Hepatic stellate cell (primary cell): ENCODE measurements around the gene C19orf81.
A peak's percentile ranks its signal among the peaks of the same experiment; 100 is the strongest.

Experiments used
- DNase-seq: peaks from one replicate; pipeline ENCODE4 v3.0.0; 2011; ENCODE audit warnings: low spot score

Gene C19orf81

GRCh38 chr19:50659318-50660087, 10.3 kb downstream of the C19orf81 start:
- no peak for DNase-seq

GRCh38 chr19:50660088-50660366, 10.8 kb downstream of the C19orf81 start:
- DNase-seq, result no peak

- DNase-seq, result no peak
Measured at GRCh38 chr19:50661023-50661422, 11.8 kb downstream of the C19orf81 start.

- no peak for DNase-seq
Measured at GRCh38 chr19:50661766-50662650, 12.8 kb downstream of the C19orf81 start.

- DNase-seq, result no peak
Measured at GRCh38 chr19:50662651-50663481, 13.6 kb downstream of the C19orf81 start.

GRCh38 chr19:50663482-50663790, 14.2 kb downstream of the C19orf81 start:
- DNase-seq, result no peak

- no peak for DNase-seq
Measured at GRCh38 chr19:50664204-50664603, 15.0 kb downstream of the C19orf81 start.

- no peak for DNase-seq
Measured at GRCh38 chr19:50666346-50667176, 17.3 kb downstream of the C19orf81 start.

- DNase-seq, result no peak
Measured at GRCh38 chr19:50667177-50667758, 18.0 kb downstream of the C19orf81 start.

- DNase-seq, result no peak
Measured at GRCh38 chr19:50667759-50668231, 18.6 kb downstream of the C19orf81 start.

GRCh38 chr19:50668416-50668815, 19.2 kb downstream of the C19orf81 start:
- no peak for DNase-seq

- no peak for DNase-seq
Measured at GRCh38 chr19:50668879-50669278, 19.6 kb downstream of the C19orf81 start.

GRCh38 chr19:50669302-50670101, 20.3 kb downstream of the C19orf81 start:
- peak; percentile 69 for DNase-seq

GRCh38 chr19:50670102-50670380, 20.8 kb downstream of the C19orf81 start:
- DNase-seq, result no peak

- no peak for DNase-seq
Measured at GRCh38 chr19:50673118-50673517, 23.9 kb downstream of the C19orf81 start.

- no peak for DNase-seq
Measured at GRCh38 chr19:50676625-50677197, 27.5 kb downstream of the C19orf81 start.

GRCh38 chr19:50677636-50678035, 28.4 kb downstream of the C19orf81 start:
- DNase-seq, result no peak

- no peak for DNase-seq
Measured at GRCh38 chr19:50678323-50678722, 29.1 kb downstream of the C19orf81 start.

- peak; percentile 97 for DNase-seq
Measured at GRCh38 chr19:50679177-50680125, 30.2 kb downstream of the C19orf81 start.
